ENCODE measurements around the gene ZBTB44.

The ZBTB44 gene

GRCh38 chr11:130211144-130211543 lies 103.6 kb downstream of the ZBTB44 start:
- TF ChIP-seq CTCF (IDR thresholded peaks at IDR 0.05; ENCODE audit: insufficient read depth, low read depth, low read length, missing control alignments) = no peak

GRCh38 chr11:130209954-130210854 lies 104.5 kb downstream of the ZBTB44 start:
- no peak for DNase-seq (ENCODE audit: low read depth)
- TF ChIP-seq CTCF (IDR thresholded peaks at IDR 0.05; ENCODE audit: insufficient read depth, low read depth, low read length, missing control alignments) = no peak
- H3K4me3 ChIP-seq (ENCODE audit: low read depth, low read length) = no peak overlapping the region

More at GRCh38 chr11:130211144-130211543, 103.6 kb downstream of the ZBTB44 start:
- H3K4me3 ChIP-seq (ENCODE audit: low read depth, low read length) = no peak overlapping the region
- DNase-seq (ENCODE audit: low read depth) = no peak

- no peak for DNase-seq (ENCODE audit: low read depth)
- TF ChIP-seq CTCF (IDR thresholded peaks at IDR 0.05; ENCODE audit: insufficient read depth, low read depth, low read length, missing control alignments) = no peak
- no peak overlapping the region for H3K4me3 ChIP-seq (ENCODE audit: low read depth, low read length)
Observed at GRCh38 chr11:130209128-130209932, 105.4 kb downstream of the ZBTB44 start.

- no peak for TF ChIP-seq CTCF (IDR thresholded peaks at IDR 0.05; ENCODE audit: insufficient read depth, low read depth, low read length, missing control alignments)
- no peak for DNase-seq (ENCODE audit: low read depth)
- H3K4me3 ChIP-seq (ENCODE audit: low read depth, low read length) = no peak overlapping the region
Observed at GRCh38 chr11:130208241-130209127, 106.2 kb downstream of the ZBTB44 start.

GRCh38 chr11:130206141-130206540 lies 108.6 kb downstream of the ZBTB44 start:
- TF ChIP-seq CTCF (IDR thresholded peaks at IDR 0.05; ENCODE audit: insufficient read depth, low read depth, low read length, missing control alignments) = no peak
- no peak overlapping the region for H3K4me3 ChIP-seq (ENCODE audit: low read depth, low read length)
- DNase-seq (ENCODE audit: low read depth) = no peak

- DNase-seq (ENCODE audit: low read depth) = no peak
- no peak overlapping the region for H3K4me3 ChIP-seq (ENCODE audit: low read depth, low read length)
- TF ChIP-seq CTCF (IDR thresholded peaks at IDR 0.05; ENCODE audit: insufficient read depth, low read depth, low read length, missing control alignments) = no peak
Observed at GRCh38 chr11:130204703-130205095, 110.0 kb downstream of the ZBTB44 start.
